Cardiac ventricle fibroblast (primary cell): Measurements from ENCODE around the gene RANBP2. TPM values are rescaled to one million over a fixed set of nuclear protein-coding genes. Genes with fewer than 3 reads are reported as not detected.

Experiments used
- total RNA-seq: library from RNA; depleted of rRNA; stranded (reverse); fragments of >200 nt; gene quantifications from 2 replicates; pipeline ENCODE4 v1.2.3, GENCODE V29; 2015

The RANBP2 gene
- 33.8 and 35.2 TPM in 2 replicates for total RNA-seq

GRCh38 chr2:108719149-108720044 lies at the start of gene RANBP2:
Gene RANBP2, plus strand, starts transcription at chr2:108719482. Its CDS starts 125 bp downstream, at chr2:108719607.

GRCh38 chr2:108786354-108787215 lies 67.3 kb downstream of the RANBP2 start, which contains the start of gene CCDC138:
Gene CCDC138, plus strand, starts transcription at chr2:108786771. Its CDS starts 52 bp downstream, at chr2:108786823.

Other genes starting within 250 kb of the RANBP2 start
- 71.3 and 81.6 TPM in 2 replicates for gene LIMS1, start 185.0 kb upstream of the RANBP2 start, total RNA-seq
- gene CCDC138, start 67.3 kb downstream of the RANBP2 start, total RNA-seq: 1.9 and 2.6 TPM in 2 replicates